SIG-M5 (cell line): ENCODE results near the gene ATP10A.

Experiments used
- DNase-seq: peaks from one replicate; lab custom pipeline; 2025; lab: John Stamatoyannopoulos, UW

The ATP10A gene

DNA sequence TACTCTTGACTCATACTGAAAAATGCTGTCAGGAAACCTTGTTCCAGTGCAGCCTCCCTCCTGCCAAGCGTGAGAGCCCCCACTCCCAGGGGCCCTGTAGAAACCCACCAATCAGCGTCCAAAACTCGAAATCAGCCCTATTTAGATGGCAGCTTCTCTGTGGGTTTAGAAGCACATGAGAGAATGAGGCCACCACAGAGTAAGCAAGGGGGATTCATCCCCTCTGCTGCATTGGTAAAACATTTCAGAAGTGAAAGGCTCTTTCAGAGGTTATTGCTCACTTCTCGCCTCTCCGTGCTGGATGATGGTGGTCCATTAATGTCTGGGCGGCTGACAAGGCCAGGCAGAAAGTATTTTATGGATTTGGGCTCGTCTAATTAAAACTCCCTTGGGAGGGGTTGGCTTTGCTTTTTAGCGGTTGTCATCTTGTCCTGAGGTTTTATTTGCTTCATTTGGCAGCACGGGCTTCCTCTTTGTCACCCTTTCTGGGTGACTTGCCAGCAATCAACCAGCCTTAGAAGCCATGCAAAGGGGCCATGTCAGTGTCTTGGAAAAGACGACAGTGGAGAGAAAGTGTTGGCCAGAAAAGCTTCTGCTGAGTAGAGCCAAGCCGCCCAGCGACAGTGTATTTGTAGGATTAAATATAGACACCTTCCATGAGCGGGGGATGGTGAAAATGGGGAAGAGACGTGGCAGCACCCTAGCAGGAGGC lies 145.5 kb downstream of the ATP10A start:
- no peak for DNase-seq

DNA sequence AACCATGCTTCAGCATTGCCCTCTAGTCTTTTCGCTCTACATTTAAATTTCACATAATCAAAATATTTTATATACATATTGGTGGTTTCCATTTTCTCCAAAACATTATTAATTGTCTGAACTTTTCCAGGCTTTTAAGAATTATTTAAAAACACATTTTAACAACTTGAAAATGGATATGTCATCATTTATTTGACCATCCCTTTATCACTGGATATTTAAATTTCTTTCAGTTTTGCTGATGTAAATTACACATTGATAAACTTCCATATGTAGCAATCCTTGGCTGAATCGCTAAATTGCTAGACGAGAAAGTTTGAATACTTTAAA lies 146.0 kb downstream of the ATP10A start:
- DNase-seq = no peak

- no peak for DNase-seq
Observed at GRCh38 chr15:25716414-25717126, 146.6 kb downstream of the ATP10A start.

DNA sequence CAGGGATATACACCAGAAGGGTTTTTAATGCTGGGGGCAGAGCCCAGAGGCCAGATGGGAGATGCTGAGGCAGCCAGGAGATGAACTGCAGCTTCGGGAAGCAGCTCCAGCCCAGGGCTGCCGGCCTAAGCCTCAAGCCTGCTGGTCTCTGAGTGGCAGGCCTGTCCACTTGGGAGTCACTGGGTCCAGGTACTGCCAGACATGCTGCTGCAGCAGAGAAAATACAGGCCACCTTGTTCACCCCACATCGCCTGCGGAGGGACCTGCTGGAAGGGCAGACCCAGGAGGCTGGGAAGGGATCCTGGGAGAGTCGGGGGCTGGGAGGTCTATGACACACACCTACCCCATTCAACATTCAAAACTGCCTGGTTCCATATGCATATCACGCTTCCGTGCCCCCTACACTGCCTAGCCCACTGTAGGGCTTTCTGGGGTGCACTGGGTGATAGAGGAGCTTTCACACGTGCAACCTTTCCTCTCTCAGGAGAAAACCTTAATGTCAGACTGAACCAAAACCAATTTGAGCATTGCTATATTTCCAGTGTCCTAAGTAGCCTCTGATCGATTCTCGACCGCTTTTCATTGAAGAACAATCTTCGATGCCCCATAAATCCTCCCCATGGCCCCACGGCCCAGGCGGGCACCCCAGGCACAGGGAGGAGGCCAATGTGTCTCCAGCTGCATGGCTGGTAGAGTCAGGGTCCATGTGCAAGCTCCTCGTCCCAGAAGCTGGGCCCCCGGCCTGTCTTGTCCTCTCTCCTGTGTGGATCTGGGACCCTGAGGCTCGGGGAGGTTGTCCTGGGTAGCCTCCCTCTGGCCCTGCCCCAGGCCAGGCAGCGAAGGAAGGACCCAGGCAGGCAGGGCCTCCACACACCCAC lies 147.4 kb downstream of the ATP10A start:
- DNase-seq = no peak

GRCh38 chr15:25714538-25714840 lies 148.6 kb downstream of the ATP10A start:
- DNase-seq = no peak

- DNase-seq = no peak
Observed at GRCh38 chr15:25713736-25714537, 149.2 kb downstream of the ATP10A start.

DNA sequence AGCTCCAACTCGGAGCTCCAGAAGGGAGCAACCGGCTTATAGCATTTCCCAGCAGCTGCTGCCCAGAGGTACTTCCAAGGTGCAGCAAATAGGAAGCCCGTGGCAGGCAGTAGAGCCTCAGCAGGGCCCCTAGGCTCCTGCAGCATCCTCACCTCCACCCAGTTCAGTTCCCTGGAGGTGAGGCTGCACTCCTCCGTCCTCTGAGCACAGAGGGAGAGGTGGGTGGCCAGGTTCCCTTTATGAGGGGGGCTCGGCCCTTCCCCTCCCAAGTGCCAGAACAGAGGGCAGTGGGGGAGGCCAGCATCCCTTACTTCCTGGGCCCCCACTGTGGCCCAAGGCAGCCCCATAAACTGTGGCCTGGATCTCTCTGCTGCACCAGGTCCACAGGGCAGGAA lies 150.2 kb downstream of the ATP10A start:
- no peak for DNase-seq

DNA sequence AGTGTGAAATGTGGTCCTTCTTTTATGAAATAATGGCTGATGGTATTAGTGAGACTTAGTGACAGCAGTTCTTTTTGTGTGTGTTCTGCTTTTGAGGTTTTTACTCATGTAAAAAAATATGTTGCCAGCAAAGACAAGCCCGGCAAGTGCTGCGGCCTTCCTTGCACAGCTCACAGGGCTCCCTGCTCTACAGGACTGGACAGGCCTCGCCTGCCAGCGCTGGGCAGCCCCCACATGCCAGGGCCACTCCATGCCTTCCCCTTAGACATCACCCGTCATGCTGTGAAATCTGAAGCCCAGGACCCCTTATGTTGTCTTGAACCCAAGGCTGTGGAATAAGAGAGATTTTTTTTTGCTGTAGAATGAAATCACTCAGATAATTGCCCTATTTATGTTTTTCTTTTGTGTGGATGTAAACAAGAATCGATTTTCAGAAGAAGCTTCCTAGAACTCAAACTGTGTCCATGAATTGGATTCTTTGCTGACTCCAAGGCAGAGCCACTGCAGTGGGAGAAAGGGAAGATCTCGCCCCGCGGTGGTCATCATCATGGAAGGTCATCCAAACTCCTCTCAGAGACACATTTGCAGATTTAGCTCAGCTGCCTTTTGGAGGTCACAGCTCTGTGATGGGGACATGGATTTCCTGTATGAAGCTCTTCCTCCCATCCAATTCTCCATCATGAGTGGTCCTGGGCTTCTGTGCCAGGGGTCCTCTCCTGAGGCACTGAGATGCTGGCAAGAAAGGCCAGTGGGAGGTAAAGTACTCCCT lies 150.8 kb downstream of the ATP10A start:
- DNase-seq = no peak

DNA sequence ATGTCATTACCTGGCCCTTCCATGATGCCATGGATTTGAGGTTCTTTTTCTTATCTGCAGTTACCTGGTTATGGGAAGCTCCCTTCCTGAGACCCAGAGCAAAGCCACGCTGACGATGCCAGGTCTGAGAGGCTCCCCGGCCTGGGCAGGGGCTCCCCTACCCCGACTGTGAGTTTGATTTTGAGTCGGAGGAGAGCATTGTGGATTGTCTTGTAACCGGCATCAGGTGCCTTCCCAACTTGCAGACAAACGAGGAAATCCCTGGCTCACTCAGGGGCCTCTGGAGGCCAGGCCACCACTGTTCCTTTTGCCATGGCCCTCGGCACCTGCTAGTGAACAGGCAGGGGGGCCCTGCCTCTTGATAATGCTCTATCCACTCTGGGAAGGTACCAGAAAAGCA lies 151.4 kb downstream of the ATP10A start:
- DNase-seq = no peak

DNA sequence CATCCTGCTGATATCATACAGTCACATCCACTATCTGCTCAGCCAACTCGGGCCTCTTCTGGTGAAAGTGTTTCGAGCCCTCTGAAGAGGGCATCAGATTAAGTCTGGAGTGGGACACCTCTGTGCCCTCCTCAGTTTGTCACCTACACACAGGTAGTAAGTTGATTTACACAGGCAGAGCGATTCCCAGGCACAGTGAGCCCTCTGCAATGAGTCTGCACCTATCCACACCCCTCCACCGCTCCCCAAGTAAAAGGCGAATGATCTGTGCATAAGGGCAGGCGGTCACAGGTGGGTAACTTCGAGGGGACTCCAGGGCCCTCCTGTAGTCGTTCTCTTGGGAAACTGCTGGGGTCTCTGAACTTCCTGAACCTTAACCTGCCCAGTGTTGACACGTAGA lies 152.0 kb downstream of the ATP10A start:
- DNase-seq = no peak

DNA sequence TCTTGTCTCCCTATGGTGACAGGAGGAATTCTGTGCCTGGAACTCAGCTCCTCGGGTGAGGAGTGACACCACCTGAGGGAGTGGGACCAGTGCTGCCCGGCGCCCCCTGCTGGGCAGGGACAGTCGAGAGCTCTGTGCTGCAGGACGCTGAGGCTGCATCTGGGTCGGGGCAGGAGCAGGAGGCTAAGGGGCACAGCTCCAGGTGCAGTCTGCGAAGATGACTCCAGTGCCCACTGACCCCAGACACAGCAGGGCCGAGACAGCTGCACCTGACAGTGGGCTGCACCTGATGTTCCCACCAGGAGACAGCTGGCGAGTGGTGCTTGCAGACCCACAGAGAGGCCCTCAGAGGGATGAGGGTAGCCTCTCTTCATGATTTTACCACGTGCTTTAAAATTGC lies 152.9 kb downstream of the ATP10A start:
- DNase-seq = no peak

- no peak for DNase-seq
Observed at GRCh38 chr15:25709437-25710159, 153.5 kb downstream of the ATP10A start.

GRCh38 chr15:25708391-25708790 lies 154.7 kb downstream of the ATP10A start:
- no peak for DNase-seq

GRCh38 chr15:25707656-25708365 lies 155.3 kb downstream of the ATP10A start:
- DNase-seq = no peak

DNA sequence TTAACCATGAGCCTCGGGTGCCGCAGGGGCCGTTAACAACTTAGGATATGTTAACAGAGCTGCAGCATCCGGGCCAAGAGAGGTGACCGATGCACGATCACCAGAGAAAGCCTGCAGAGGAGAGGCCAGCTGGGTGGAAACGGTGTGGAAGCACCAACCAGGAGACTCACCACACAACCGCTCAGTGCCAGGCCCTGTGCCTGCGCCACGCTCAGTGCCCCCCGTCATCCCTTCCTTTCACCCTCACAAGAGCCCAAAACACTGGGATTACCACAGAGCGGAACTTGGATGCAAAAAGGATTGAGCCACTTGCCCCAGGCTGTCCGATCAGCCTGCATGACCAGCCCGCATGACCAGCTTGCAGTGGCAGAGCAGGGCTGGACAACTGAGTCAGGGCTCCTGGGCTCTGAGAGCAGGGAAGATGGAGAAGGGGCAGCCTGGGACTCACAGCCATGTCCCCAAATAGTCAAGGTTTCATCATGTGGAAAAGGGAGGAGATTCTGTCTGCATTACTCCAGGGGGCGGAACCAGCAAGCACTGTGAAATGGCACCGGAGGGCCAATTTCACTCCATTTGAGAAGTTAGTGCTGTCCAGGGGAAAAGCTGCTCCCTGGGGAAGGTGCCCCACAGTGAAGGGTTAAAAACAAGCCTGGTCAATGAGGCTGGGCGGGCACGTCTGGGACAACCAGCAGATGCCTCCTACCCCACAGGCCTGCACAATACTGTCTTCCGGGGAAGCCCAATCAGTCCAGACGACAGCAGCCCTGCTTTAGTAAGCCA lies 156.8 kb downstream of the ATP10A start:
- no peak for DNase-seq

DNA sequence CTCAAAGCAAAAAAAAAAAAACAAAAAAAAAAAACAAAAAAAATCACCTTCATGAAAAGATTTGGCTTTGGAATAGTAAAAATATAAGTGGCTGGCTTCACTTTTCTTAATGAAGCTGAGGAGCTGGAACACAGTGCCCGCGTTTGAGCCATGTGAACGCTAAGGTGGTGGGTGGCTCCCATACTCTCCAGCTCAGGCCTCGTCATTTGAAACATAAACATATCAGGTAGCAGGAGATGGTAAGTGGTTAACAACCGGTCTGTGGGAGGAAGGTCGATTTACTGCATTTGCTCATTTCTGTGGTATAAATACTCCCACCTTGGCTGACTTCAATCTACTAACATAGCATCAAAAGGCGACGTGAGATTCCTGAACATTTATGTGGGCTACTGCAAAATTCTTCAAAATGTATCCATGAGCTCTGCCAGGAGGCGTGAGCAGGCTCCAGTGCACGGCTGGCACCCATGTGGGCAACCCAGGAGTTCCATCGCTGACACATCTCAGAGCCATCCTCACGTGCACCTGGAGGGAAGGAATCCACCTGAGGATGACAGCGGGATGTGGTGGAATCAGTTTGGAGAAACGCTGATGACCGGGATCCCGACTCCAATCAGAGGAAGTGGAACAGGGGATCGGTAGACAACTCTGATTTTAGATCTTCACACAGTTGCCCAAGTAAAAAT lies 157.6 kb downstream of the ATP10A start:
- DNase-seq = no peak

DNA sequence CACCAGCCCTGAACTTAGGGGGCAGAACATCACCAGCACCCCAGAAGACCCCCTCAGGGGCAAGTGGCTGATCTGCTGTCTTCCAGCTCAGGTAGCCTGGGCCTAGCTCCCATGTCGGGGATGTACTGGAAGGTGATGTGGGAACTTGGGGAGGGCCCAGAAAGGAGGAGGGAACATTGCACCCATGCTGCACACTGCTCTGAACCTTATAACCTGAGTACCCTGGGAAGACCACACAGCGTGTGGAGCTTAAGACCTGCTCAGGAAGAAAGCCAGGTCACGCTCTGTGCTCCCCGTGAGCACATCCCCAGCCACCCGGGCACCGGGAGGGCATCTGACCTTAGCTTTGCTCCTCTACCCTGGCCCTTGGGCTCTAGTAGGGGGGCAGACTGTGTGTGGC lies 159.4 kb downstream of the ATP10A start:
- no peak for DNase-seq

GRCh38 chr15:25701721-25702465 lies 161.2 kb downstream of the ATP10A start:
- no peak for DNase-seq
